ENCODE measurements around the gene LYPD1. TPM values are rescaled to one million over a fixed set of nuclear protein-coding genes. Genes with fewer than 3 reads are reported as not detected.
A peak's percentile ranks its signal among the peaks of the same experiment; 100 is the strongest.

The LYPD1 gene
- total RNA-seq, 1 donor from 2014 or later = 20.7 TPM

- DNase-seq (ENCODE audit: low read depth) = peak; percentile 86
Observed at GRCh38 chr2:132632000-132632649, 37.9 kb downstream of the LYPD1 start.

GRCh38 chr2:132627536-132627935, 42.5 kb downstream of the LYPD1 start:
- DNase-seq (ENCODE audit: low read depth) = peak; percentile 25

DNA sequence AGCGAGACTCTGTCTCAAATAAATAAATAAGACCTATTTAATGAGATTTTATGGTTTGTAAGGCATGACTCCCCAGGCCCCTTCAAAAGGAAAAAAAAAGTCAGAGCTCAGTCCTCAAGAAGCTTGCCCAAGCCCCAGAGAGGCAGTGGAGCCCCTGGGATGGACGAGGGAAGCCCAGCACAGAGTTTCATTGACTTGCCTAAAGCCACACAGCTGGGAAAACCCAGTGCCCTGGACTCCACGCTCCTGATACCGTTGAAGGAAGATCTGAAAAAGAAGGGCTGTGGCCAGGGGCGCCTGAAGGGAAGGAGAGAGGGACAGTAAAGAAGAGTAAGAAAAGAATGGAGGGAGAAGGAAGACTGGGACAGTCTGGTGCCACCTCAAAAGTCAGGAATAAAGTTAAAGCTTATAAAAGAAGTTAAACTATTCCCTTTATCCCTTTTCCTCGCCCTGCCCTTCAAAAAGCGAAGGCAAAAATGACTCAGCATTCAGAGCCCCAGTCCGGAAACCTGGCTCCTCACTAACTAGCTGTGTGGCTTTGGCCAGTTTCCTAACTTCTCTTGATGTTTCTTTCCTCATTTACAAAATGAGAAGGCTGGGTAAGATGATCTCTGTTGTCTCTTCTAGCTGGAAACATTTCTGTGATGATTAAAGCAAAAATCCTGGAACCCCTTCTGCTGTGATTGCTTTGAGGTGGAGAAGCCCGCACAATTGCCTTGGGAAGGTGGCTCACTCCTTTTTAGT, 46.7 kb downstream of the LYPD1 start:
- DNase-seq (ENCODE audit: low read depth) = no peak

DNA sequence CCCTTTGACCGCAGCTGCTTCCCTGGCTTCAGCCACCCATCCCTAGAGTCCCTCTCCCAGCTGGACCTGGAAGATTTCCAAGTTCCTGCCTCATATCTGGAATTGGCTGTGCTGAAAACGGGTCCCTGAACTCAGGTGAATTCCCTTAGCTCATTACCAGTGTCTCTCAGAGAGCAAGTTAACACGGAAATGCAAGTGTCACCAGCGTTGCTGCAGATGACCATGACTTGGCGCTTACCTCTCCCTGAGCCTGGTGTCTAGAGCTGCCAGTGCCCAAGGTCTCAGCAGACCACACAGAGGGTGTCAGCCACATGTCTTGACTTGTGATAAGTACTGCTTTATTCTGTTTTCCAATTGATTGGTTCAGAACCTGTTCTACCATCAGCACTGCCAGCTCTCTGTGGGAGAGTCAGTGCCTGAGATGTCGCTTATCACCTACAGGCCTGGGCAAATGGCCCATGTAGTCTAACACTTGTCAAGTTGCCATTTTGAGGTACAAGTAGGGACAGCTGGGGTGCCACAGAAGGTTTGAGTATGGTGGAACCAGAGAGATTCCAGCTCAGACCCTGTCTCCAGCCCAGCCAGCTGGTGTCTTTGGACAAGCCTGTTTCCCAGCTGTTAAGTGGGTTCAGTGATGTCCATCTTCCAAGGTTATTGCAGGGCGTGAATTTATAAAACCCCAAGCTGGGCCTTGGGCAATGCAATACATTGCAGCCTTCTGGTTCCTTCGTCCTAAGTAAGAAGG, 48.7 kb downstream of the LYPD1 start:
- DNase-seq (ENCODE audit: low read depth) = no peak

GRCh38 chr2:132620115-132620514, 49.9 kb downstream of the LYPD1 start:
- peak; percentile 64 for DNase-seq (ENCODE audit: low read depth)

DNA sequence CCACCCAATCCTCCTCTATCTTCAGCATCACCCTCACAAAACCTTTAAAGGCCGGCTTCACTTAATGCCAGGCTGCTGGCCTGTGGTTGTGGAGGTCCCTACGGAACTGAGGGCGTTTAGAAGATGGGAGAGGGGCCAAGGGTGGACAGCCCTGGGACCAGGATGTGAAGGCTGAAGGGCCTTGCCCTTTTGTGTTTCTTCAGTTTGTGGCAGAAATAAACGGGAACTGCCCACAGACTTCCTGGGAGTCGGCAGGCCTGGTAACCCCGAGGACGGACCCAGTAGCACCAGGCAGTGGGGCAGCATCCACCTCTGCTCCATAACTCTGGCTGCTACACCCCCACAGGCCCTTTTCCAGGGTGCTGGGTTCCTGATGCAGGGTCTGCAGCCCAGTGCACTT, 51.3 kb downstream of the LYPD1 start:
- DNase-seq (ENCODE audit: low read depth) = no peak

GRCh38 chr2:132617989-132618388, 52.0 kb downstream of the LYPD1 start:
- DNase-seq (ENCODE audit: low read depth) = peak; percentile 15

DNA sequence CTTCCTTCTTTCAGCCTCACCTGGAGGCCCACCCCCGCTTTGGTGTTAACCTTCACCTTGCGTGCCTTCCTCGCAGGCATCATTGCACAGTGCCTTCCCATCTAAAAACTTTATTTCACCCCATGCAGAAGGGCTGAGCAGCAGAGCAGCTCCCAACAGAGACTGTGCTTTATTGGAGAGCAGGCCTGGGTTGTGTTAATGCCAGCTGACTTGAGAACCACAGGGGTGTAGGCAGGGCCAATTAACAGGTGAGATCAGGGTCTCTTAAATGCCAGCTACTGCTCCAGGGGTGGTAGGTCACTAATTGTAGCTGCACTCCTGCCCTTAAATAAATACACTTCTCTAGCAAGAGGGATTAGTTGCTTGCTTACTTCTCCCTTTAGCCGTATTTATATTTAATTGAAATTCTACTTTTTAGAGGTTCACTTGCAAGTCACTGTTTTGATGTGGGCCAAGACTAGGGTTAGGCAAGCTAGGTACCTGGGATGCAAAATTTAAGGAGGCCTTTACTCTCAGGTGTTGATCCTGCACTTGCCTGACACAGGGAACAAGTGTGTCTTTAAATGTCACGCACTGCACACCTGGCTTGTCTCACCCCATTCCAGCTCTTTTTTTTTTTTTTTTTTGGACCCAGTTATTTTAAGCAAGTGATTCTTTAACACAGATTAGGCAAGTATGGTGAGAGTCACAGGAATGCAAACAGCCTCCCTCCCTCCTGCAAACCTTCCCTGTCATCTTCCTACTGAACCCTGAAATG, 54.5 kb downstream of the LYPD1 start:
- no peak for DNase-seq (ENCODE audit: low read depth)

DNA sequence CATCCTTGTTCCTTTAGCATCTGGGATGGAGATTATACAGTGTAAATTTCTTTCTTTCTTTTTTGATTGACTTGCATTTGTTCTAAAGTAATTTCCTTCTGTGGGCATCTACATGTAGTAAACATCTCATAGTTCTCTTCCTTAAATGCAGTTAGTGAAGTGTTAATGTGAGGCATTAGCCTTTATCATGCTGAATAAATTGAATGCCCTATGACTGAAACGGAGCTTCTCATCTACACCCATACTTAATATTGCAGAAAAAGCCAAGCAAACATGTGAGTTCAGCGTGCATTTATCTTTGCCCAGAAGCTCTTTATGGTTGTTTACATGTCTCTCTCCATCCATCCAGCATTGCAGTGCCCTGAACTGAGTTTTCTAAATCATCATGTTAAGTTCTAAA, 58.3 kb downstream of the LYPD1 start:
- DNase-seq (ENCODE audit: low read depth) = no peak

DNA sequence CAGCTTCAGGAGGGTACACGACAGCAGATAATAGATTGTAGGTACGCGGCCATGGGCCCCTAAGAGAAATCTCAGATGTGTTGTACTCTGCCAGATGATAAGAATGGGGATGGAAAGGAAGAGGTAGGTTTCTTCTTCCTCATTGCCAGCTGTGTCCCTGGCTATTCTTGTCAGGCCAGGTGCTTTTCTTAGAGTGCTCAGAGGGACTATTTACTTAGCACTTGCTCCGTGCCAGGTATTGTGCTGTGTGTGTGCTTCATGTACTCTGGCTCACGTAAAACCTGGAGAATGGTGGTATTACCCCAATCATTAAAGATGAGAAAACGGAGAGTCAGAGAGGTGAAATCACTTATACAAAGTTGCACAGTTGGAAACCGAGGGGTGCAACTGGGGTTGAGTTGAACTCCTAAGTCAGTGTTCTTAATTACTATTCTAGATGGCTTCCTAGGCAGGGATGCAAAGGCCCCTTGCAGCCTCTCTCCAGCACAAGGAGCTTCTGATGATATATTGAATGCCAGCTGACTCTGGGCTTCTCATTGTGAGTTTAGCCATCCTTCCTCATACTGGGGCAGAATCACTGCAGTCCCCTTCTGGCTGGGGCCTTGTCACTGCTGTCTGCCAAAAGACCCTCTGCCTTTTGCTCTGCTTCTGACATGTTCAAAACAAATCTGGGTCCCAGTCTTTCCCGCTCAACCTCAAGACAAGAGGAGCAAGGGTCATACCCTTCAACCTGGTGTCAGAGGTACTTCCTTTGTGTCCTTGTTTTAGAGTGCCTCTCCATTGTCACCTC, 60.7 kb downstream of the LYPD1 start:
- no peak for DNase-seq (ENCODE audit: low read depth)

DNA sequence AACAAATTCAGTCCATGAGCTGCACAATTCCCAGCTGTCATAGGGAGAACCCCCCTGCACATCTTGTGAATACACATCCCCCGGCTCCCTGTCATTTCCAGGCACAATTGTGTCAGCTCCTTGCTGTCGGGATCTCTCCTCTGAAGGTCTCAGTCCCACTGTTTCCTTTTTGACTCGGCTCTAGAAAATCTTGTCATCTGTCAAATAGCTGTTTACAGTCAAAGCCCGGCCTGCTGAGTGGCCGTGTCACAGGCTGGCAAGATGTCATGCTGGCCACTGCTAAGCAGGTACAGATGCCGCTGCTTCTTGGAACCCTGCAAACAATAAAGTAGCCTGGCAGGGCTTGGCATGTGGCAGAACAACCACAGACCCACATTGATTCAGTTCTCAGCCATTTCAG, 61.7 kb downstream of the LYPD1 start:
- no peak for DNase-seq (ENCODE audit: low read depth)

GRCh38 chr2:132607426-132608090, 62.4 kb downstream of the LYPD1 start:
- DNase-seq (ENCODE audit: low read depth) = no peak

GRCh38 chr2:132606649-132607048, 63.4 kb downstream of the LYPD1 start:
- no peak for DNase-seq (ENCODE audit: low read depth)

DNA sequence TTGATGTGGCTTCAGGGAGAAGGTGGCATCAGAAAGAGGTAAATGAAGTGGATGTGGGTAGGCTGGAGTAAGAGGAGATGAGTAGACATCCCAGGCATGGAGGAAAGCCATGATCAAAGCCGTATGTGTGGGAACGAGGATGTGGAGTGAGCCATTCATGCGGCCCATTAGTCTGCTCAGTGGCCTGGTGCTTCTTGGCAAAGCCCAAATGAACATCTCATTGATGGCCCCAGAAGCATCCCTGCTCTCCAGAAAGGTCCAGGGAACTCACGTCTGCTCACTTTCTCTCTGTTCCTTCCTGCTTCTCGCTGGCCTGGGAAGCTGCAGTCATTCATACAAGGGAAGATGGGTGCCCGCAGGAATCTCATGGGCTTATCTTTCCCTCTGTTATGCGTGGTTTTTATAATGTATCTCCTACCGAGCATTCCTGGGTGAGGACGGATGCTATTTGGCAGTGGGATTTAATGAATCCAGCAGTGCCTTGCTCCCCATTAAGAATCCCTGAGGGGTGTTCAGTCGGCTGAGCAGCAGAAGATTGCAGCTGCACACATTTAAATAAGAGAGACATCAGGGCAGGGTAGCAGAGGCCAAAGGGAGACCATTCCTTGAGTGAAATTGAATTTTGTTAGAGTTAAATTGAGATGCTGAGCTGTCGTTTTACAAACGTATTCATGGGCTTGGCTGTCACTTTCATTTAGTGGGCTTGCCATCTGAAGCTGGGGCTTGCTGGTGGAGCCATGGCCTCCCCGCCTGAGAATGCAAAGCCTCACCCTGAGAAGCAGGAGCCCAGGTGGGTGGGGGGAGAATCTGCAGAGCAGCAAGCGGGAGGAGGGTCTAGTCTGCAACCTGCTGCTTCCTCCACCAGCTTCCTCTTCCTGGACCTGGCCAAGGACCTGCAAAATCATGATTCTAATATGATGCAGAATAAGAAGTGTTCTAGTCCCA, 64.5 kb downstream of the LYPD1 start:
- no peak for DNase-seq (ENCODE audit: low read depth)

DNA sequence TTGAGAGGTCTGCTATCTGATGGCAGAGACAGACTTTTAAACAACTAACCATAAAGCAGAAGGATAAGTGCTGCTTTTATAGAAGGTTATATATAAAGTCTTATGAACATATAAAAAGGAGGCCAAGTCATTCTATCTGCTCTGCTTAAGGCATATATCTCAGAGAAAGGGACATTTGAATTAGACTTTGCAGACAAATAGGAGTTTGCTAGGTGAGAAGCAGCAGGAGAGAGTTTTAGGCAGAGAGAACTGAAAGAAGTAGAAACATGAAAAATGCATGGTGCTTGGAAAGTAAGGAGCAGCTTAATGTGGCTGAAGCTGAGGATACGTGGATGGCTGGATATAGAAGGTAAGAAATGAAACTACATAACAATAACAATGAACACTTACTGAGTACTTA, 65.4 kb downstream of the LYPD1 start:
- no peak for DNase-seq (ENCODE audit: low read depth)

GRCh38 chr2:132599556-132599955, 70.4 kb downstream of the LYPD1 start:
- no peak for DNase-seq (ENCODE audit: low read depth)

DNA sequence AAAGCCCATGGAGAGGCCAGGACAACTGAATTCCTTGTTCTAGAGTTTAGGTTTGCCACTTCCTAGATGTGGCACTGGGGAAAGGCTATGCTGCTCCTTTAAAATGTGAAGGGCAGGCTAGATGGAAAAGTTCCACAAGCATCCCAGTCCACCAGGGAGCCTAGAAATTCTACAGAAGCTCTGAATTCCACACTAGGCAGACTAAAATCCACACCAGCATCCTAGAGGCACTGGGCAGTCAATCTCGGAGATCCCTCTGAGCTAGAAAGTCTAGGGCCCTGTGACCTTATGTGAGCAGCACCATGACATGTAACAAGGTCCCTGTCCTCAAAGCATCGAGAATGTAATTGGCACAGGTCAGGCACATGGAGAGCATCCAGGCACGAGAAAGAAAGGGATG, 71.5 kb downstream of the LYPD1 start:
- DNase-seq (ENCODE audit: low read depth) = no peak

DNA sequence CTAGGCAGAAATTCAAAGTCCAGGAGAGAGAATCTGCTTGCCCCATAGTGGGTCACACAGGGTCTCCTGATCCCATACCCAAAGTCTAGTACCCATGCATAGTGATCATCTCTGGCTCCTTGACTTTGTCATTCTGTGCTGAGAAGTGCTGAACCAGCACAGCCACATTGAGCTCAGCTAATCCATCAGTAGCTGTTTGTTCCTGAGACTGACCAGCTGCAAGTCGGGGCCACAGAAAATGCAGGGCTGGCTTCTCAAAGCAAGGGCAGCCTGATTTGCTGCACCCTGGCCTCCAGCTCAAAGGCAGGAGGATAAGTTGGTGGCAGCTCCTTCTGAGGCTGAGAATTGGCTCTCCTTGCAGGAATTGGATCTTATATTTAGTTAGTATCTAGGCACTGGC, 72.2 kb downstream of the LYPD1 start:
- no peak for DNase-seq (ENCODE audit: low read depth)

DNA sequence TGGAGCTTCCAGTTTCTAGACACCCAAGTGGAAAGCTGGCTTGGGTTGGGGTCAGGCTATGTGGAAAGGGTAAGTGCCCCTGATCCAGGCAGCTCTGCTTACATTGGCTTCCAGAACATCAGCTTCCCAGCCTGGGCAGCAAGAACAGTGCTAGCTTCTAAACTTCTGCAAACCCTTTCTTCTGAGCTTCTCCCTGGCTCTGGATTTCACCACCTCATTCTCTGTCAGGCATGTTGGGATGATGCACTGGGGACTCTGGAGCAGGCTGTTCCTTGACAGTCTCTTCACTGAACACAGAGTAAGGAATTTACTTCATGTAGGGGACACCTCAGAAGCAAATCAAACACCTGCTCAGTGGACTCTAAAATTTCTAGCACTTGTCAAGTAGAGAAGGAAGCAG, 72.8 kb downstream of the LYPD1 start:
- no peak for DNase-seq (ENCODE audit: low read depth)

GRCh38 chr2:132595693-132596092, 74.3 kb downstream of the LYPD1 start:
- DNase-seq (ENCODE audit: low read depth) = no peak
